ENCODE measurements around the gene FADS2.

GRCh38 chr11:61780581-61781162 is 47.4 kb upstream of the FADS2 start:
- no peak for TF ChIP-seq CTCF (IDR thresholded peaks at IDR 0.05; ENCODE audit: insufficient read depth, low read length)
- no peak for TF ChIP-seq POLR2AphosphoS5 (IDR thresholded peaks at IDR 0.05; ENCODE audit: low read depth)
- no peak for TF ChIP-seq REST (IDR thresholded peaks at IDR 0.05; ENCODE audit: insufficient replicate concordance, low read depth)
- no peak for TF ChIP-seq GABPA (IDR thresholded peaks at IDR 0.05; ENCODE audit: low read depth)
- no peak for TF ChIP-seq SPI1 (IDR thresholded peaks at IDR 0.05; ENCODE audit: borderline replicate concordance, low read depth)
